ENCODE measurements around the gene LOXHD1.

- TF ChIP-seq, protein P1, sequence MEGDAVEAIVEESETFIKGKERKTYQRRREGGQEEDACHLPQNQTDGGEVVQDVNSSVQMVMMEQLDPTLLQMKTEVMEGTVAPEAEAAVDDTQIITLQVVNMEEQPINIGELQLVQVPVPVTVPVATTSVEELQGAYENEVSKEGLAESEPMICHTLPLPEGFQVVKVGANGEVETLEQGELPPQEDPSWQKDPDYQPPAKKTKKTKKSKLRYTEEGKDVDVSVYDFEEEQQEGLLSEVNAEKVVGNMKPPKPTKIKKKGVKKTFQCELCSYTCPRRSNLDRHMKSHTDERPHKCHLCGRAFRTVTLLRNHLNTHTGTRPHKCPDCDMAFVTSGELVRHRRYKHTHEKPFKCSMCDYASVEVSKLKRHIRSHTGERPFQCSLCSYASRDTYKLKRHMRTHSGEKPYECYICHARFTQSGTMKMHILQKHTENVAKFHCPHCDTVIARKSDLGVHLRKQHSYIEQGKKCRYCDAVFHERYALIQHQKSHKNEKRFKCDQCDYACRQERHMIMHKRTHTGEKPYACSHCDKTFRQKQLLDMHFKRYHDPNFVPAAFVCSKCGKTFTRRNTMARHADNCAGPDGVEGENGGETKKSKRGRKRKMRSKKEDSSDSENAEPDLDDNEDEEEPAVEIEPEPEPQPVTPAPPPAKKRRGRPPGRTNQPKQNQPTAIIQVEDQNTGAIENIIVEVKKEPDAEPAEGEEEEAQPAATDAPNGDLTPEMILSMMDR (IDR thresholded peaks at IDR 0.05 in 4 of 5, conservative IDR thresholded peaks at IDR 0.05 in 1 of 5), result no peak
- TF ChIP-seq POLR2A (IDR thresholded peaks at IDR 0.05), result no peak
These were observed 229.6 kb downstream of the LOXHD1 start for GRCh38 chr18:46427216-46427995.

Data from gastrocnemius medialis (tissue), 4 donors.